ENCODE results near the gene PALD1. TPM values are rescaled to one million over a fixed set of nuclear protein-coding genes. Genes with fewer than 3 reads are reported as not detected.

PALD1 gene
- total and polyA plus RNA-seq, 9 of the 15 experiments (the other 6 are each of a cell fraction or from before 2014, with no cell fraction given), result 0.03 to 0.29 (median 0.09) TPM; not detected in 2

DNA sequence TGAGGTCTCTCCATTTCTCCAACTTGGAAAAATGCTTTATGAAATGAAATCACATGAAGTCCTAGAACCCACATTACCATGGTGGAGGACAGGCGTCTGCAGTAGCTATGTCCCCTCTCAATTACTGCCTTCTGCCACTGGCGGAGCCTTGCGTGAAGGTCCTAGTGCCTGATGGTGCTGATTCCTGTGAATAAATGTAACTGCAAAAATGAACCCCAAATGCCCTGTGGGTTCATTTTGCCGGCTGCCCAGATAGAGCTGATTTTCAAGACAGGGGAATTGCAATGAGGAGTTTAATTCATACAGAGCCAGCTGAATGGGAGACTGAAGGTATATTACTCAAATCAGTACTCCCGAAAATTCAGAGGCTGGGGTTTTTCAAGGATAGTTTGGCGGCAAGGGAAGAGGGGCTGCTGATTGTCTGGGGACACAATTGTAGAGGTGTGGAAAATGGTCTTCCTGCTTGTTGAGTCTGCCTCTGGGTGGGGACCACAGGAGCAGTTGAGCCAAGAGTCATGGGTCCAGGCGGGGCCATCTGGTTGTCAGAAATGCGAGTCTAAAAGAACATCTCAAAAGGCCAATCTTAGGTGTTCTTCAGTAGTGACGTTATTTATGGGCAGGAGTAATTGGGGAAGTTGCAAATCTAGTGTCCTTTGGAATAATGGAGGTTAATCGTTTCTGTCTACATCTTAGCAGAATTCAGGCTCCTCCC, 110.4 kb downstream of the PALD1 start (continued):
- TF ChIP-seq HDAC8 (tag; IDR thresholded peaks at IDR 0.05) (no peak), ZNF408 (CRISPR knock-in tag; IDR thresholded peaks at IDR 0.05; ENCODE audit: low read depth) (no peak), GATAD2A (IDR thresholded peaks at IDR 0.05) (no peak), ZNF766 (CRISPR knock-in tag; conservative IDR thresholded peaks at IDR 0.05) (no peak), POLR2H (tag; IDR thresholded peaks at IDR 0.05; ENCODE audit: low read depth) (no peak), DNMT1 (IDR thresholded peaks at IDR 0.05) (no peak), ZNF134 (CRISPR knock-in tag; conservative IDR thresholded peaks at IDR 0.05) (no peak), CREM (IDR thresholded peaks at IDR 0.05; ENCODE audit: low read depth) (0 out of 2 replicates have a peak, but pooled peaks have one; percentile 10), ZFP30 (CRISPR knock-in tag; IDR thresholded peaks at IDR 0.05; ENCODE audit: borderline replicate concordance) (no peak), SRSF9 (IDR thresholded peaks at IDR 0.05; ENCODE audit: borderline replicate concordance, low read depth, low read length) (no peak), TCFL5 (CRISPR knock-in tag; conservative IDR thresholded peaks at IDR 0.05) (no peak), MEIS2 (IDR thresholded peaks at IDR 0.05; ENCODE audit: partially characterized antibody) (peak; percentile 82), NFIX (CRISPR knock-in tag; IDR thresholded peaks at IDR 0.05; ENCODE audit: low read depth) (no peak), ZNF165 (CRISPR knock-in tag; IDR thresholded peaks at IDR 0.05; ENCODE audit: borderline replicate concordance) (0 out of 2 replicates have a peak, but pooled peaks have one; percentile 13), DDX20 (tag; IDR thresholded peaks at IDR 0.05; ENCODE audit: low read depth) (no peak), PPARD (CRISPR knock-in tag; IDR thresholded peaks at IDR 0.05) (no peak)
- TF ChIP-seq, protein P1, sequence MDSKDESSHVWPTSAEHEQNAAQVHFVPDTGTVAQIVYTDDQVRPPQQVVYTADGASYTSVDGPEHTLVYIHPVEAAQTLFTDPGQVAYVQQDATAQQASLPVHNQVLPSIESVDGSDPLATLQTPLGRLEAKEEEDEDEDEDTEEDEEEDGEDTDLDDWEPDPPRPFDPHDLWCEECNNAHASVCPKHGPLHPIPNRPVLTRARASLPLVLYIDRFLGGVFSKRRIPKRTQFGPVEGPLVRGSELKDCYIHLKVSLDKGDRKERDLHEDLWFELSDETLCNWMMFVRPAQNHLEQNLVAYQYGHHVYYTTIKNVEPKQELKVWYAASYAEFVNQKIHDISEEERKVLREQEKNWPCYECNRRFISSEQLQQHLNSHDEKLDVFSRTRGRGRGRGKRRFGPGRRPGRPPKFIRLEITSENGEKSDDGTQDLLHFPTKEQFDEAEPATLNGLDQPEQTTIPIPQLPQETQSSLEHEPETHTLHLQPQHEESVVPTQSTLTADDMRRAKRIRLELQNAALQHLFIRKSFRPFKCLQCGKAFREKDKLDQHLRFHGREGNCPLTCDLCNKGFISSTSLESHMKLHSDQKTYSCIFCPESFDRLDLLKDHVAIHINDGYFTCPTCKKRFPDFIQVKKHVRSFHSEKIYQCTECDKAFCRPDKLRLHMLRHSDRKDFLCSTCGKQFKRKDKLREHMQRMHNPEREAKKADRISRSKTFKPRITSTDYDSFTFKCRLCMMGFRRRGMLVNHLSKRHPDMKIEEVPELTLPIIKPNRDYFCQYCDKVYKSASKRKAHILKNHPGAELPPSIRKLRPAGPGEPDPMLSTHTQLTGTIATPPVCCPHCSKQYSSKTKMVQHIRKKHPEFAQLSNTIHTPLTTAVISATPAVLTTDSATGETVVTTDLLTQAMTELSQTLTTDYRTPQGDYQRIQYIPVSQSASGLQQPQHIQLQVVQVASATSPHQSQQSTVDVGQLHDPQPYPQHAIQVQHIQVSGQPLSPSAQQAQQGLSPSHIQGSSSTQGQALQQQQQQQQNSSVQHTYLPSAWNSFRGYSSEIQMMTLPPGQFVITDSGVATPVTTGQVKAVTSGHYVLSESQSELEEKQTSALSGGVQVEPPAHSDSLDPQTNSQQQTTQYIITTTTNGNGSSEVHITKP (IDR thresholded peaks at IDR 0.05; ENCODE audit: partially characterized antibody), result no peak
- TF ChIP-seq, protein P2, sequence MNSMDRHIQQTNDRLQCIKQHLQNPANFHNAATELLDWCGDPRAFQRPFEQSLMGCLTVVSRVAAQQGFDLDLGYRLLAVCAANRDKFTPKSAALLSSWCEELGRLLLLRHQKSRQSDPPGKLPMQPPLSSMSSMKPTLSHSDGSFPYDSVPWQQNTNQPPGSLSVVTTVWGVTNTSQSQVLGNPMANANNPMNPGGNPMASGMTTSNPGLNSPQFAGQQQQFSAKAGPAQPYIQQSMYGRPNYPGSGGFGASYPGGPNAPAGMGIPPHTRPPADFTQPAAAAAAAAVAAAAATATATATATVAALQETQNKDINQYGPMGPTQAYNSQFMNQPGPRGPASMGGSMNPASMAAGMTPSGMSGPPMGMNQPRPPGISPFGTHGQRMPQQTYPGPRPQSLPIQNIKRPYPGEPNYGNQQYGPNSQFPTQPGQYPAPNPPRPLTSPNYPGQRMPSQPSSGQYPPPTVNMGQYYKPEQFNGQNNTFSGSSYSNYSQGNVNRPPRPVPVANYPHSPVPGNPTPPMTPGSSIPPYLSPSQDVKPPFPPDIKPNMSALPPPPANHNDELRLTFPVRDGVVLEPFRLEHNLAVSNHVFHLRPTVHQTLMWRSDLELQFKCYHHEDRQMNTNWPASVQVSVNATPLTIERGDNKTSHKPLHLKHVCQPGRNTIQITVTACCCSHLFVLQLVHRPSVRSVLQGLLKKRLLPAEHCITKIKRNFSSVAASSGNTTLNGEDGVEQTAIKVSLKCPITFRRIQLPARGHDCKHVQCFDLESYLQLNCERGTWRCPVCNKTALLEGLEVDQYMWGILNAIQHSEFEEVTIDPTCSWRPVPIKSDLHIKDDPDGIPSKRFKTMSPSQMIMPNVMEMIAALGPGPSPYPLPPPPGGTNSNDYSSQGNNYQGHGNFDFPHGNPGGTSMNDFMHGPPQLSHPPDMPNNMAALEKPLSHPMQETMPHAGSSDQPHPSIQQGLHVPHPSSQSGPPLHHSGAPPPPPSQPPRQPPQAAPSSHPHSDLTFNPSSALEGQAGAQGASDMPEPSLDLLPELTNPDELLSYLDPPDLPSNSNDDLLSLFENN (IDR thresholded peaks at IDR 0.05; ENCODE audit: low read depth in 2 of 2, low read length in 2 of 2), result no peak
- TF ChIP-seq, protein P3, sequence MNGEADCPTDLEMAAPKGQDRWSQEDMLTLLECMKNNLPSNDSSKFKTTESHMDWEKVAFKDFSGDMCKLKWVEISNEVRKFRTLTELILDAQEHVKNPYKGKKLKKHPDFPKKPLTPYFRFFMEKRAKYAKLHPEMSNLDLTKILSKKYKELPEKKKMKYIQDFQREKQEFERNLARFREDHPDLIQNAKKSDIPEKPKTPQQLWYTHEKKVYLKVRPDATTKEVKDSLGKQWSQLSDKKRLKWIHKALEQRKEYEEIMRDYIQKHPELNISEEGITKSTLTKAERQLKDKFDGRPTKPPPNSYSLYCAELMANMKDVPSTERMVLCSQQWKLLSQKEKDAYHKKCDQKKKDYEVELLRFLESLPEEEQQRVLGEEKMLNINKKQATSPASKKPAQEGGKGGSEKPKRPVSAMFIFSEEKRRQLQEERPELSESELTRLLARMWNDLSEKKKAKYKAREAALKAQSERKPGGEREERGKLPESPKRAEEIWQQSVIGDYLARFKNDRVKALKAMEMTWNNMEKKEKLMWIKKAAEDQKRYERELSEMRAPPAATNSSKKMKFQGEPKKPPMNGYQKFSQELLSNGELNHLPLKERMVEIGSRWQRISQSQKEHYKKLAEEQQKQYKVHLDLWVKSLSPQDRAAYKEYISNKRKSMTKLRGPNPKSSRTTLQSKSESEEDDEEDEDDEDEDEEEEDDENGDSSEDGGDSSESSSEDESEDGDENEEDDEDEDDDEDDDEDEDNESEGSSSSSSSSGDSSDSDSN (IDR thresholded peaks at IDR 0.05; ENCODE audit: borderline replicate concordance in 1 of 2, low read depth in 2 of 2, low read length in 2 of 2), result no peak
